Measurements from ENCODE around the gene FAM124B.
"Not testable (repeated sequence)": the region's sequence is repeated elsewhere in the genome, so short reads cannot be mapped to it uniquely, and the experiment has no call there.

FAM124B gene

GRCh38 chr2:224412141-224413015 is 10.5 kb upstream of the FAM124B start:
- DNase-seq, result no peak

GRCh38 chr2:224410946-224411561 is 9.1 kb upstream of the FAM124B start:
- DNase-seq, result no peak

GRCh38 chr2:224408676-224409075 is 6.8 kb upstream of the FAM124B start:
- no peak for DNase-seq

GRCh38 chr2:224407241-224407701 is 5.4 kb upstream of the FAM124B start:
- no peak for DNase-seq

GRCh38 chr2:224405841-224406370 is 4.0 kb upstream of the FAM124B start:
- DNase-seq, result no peak

GRCh38 chr2:224405412-224405811 is 3.5 kb upstream of the FAM124B start:
- DNase-seq, result no peak

GRCh38 chr2:224404796-224405195 is 2.9 kb upstream of the FAM124B start:
- no peak for DNase-seq

- no peak for DNase-seq
Observed at GRCh38 chr2:224403657-224404056, 1.8 kb upstream of the FAM124B start.

GRCh38 chr2:224400886-224401632 is 848 bp downstream of the FAM124B start:
- no peak for DNase-seq

- no peak for DNase-seq
Observed at GRCh38 chr2:224400174-224400810, 1.6 kb downstream of the FAM124B start.

- no peak for DNase-seq
Observed at GRCh38 chr2:224398289-224398688, 3.6 kb downstream of the FAM124B start.

- not testable (repeated sequence) for DNase-seq
Observed at GRCh38 chr2:224397100-224397499, 4.8 kb downstream of the FAM124B start.

GRCh38 chr2:224395620-224396390 is 6.1 kb downstream of the FAM124B start:
- no peak for DNase-seq

GRCh38 chr2:224393157-224393872 is 8.6 kb downstream of the FAM124B start:
- no peak for DNase-seq

GRCh38 chr2:224392545-224392944 is 9.4 kb downstream of the FAM124B start:
- DNase-seq, result no peak

- no peak for DNase-seq
Observed at GRCh38 chr2:224389317-224389716, 12.6 kb downstream of the FAM124B start.

- DNase-seq, result no peak
Observed at GRCh38 chr2:224386876-224387275, 15.0 kb downstream of the FAM124B start.

- DNase-seq, result no peak
Observed at GRCh38 chr2:224382973-224383555, 18.8 kb downstream of the FAM124B start.

GRCh38 chr2:224382280-224382647 is 19.6 kb downstream of the FAM124B start:
- not testable (repeated sequence) for DNase-seq

- DNase-seq, result no peak
Observed at GRCh38 chr2:224381521-224382279, 20.2 kb downstream of the FAM124B start.

All from CD4-positive, alpha-beta T cell treated with Interleukin-10 for 1 hour (primary cell).